Measurements from ENCODE around the gene NMNAT2. TPM values are rescaled to one million over a fixed set of nuclear protein-coding genes. Genes with fewer than 3 reads are reported as not detected.

Gene NMNAT2
- total and polyA plus RNA-seq, 2 of the 4 experiments (the other 2 are of a cell fraction): 0.36 to 2.4 TPM

DNA sequence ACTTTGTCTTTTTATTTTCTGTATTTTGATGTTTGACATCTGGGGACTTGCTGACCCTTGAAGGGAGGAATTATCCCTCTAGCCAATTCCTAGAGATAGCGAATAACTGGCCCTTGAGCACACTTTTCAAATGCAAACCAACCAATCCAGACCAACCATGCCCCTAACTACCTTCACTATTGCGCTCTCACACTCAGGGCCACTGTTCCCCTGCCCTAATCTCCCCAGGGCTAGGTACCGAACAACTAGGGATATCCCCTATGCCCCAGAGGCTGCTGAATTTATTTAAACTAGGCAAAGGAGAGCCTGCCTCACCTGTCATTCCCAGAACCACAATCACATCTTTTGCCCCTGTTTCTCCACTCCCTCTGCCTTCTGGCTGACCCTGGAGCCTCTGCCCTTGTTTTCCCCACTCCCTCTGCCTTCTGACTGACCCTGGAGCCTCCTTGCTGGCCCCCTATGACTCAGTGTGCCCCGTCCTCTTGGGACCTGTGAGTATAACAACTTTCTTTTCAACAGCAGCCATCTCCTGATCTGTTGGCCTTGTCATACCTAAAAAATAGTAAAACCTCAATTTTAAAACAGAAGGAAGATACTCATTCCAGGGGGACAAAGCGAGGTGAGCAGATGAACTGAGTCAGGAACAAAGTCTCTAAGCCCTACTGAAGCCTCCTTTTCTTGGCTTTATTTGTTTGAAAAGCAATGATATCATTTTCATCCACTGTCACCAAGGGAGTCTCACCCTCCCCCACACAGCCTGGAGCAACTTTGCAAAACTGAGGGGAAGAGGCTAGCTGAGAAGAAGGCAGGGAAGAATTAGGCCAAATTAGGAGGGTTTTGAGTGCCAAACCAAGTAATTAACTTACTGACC is 115.5 kb downstream of the NMNAT2 start:
- Histone ChIP-seq H3K18ac (ENCODE audit: low read depth, low read length) (no peak overlapping the region), H3K9me1 (ENCODE audit: insufficient read depth, low read length) (peaks cover 8% of the 10 kb centered on the region), H3K56ac (ENCODE audit: extremely low read depth, insufficient read depth, low read length) (no peak overlapping the region), H2BK120ac (ENCODE audit: low read depth, low read length) (0 out of 2 replicates have a peak overlapping the region, but pooled peaks have one; percentile 16), H2BK5ac (ENCODE audit: low read depth, low read length, poor library complexity, severe bottlenecking) (no peak overlapping the region), H4K5ac (ENCODE audit: low read depth, low read length) (no peak overlapping the region), H4K8ac (ENCODE audit: low read depth in 2 of 2, low read length in 2 of 2) (peak overlapping the region in 1 of 2 experiments; percentile 52; a peak in 1 of 4 replicates), H2BK15ac (ENCODE audit: low read depth, low read length) (0 out of 3 replicates have a peak overlapping the region, but pooled peaks have one; percentile 50), H4K91ac (ENCODE audit: insufficient read depth, low read depth, low read length) (no peak overlapping the region), H3K36me3 (ENCODE audit: control insufficient read depth, insufficient read depth, low read length) (no peaks in the 10 kb centered on the region), H3K9ac (ENCODE audit: low read depth, low read length) (no peak overlapping the region), H3K79me1 (ENCODE audit: low read depth in 1 of 2, low read length in 2 of 2) (no peaks in the 10 kb centered on the region), H3K14ac (replicated peaks; ENCODE audit: low read depth, low read length) (peak overlapping the region; percentile 25; the same call in 1 of the 2 replicates), H2AFZ (replicated peaks; ENCODE audit: low read length, poor library complexity) (peak overlapping the region; percentile 64), H3K9me3 (ENCODE audit: control insufficient read depth, insufficient read depth, low read length) (no peaks in the 10 kb centered on the region), H3K27ac (ENCODE audit: insufficient read depth, low read length) (no peak overlapping the region), H3K4ac (ENCODE audit: low read depth, low read length) (no peak overlapping the region), H2BK20ac (ENCODE audit: low read depth, low read length) (no peak overlapping the region), H2AK5ac (ENCODE audit: low read depth, low read length) (no peak overlapping the region), H3K4me3 (ENCODE audit: insufficient read depth, low read depth, low read length) (no peak overlapping the region), H3K4me2 (ENCODE audit: low read depth, low read length) (no peak overlapping the region), H4K20me1 (ENCODE audit: insufficient read depth, low read length) (no peaks in the 10 kb centered on the region), H2AK9ac (replicated peaks; ENCODE audit: low read depth, low read length, poor library complexity) (no peak overlapping the region), H3K4me1 (ENCODE audit: control insufficient read depth, insufficient read depth, low read length) (0 out of 2 replicates have a peak, but pooled peaks cover 2% of the 10 kb centered on the region), H3K27me3 (ENCODE audit: control insufficient read depth, insufficient read depth, low read length) (no peaks in the 10 kb centered on the region), H3K23ac (ENCODE audit: low read depth, low read length) (no peak overlapping the region; the same call in 1 of the 2 replicates)
- ChIA-PET CTCF (interaction anchor here (0.6 kb wide), 1 partner anchor 211 kb away, joined by 3 read pairs; no protein-coding TSS in a partner anchor), POLR2A (ENCODE audit: unreplicated experiment) (no interaction called here)
- WGBS, 2 experiments (ENCODE audit: extremely low coverage in 2 of 2, insufficient read length in 1 of 2): 92% methylated on average over 2 of the region's 5 CpGs; no CpG with 5 or more reads in 1 of the 2 experiments
- in situ Hi-C loops (cut with MboI; ENCODE audit: low sequenced_read_pairs): no loop called here
- intact Hi-C loops (cut with micrococcal nuclease): no loop called here
- dilution Hi-C loops (cut with HindIII; ENCODE audit: low sequenced_read_pairs, unreplicated experiment): no loop called here
- ATAC-seq (ENCODE audit: low read depth): 0 out of 2 replicates have a peak, but pooled peaks have one; percentile 29
- DNase-seq: no peak
- no TSS peak for BruUV-seq (replicated peaks)
- TF ChIP-seq CEBPB (IDR thresholded peaks at IDR 0.05; ENCODE audit: low read depth, low read length) (no peak), CHD1 (IDR thresholded peaks at IDR 0.05; ENCODE audit: low read depth, low read length) (no peak), MXI1 (IDR thresholded peaks at IDR 0.05; ENCODE audit: borderline replicate concordance, low read depth, low read length) (no peak), MAFK (IDR thresholded peaks at IDR 0.05; ENCODE audit: low read depth, low read length) (no peak), POLR2A (IDR thresholded peaks at IDR 0.05; ENCODE audit: low read depth, low read length) (no peak), RCOR1 (IDR thresholded peaks at IDR 0.05; ENCODE audit: insufficient replicate concordance, low read length) (no peak), RAD21 (IDR thresholded peaks at IDR 0.05; ENCODE audit: low read length) (no peak), SMC3 (IDR thresholded peaks at IDR 0.05; ENCODE audit: low read depth, low read length) (no peak), MAZ (IDR thresholded peaks at IDR 0.05; ENCODE audit: borderline replicate concordance, low read depth, low read length) (no peak), BHLHE40 (IDR thresholded peaks at IDR 0.05; ENCODE audit: low read depth, low read length) (no peak), NFE2L2 (IDR thresholded peaks at IDR 0.05; ENCODE audit: low read depth, low read length) (no peak), RFX5 (IDR thresholded peaks at IDR 0.05; ENCODE audit: low read depth, low read length) (no peak)
- TF ChIP-seq, protein P1, sequence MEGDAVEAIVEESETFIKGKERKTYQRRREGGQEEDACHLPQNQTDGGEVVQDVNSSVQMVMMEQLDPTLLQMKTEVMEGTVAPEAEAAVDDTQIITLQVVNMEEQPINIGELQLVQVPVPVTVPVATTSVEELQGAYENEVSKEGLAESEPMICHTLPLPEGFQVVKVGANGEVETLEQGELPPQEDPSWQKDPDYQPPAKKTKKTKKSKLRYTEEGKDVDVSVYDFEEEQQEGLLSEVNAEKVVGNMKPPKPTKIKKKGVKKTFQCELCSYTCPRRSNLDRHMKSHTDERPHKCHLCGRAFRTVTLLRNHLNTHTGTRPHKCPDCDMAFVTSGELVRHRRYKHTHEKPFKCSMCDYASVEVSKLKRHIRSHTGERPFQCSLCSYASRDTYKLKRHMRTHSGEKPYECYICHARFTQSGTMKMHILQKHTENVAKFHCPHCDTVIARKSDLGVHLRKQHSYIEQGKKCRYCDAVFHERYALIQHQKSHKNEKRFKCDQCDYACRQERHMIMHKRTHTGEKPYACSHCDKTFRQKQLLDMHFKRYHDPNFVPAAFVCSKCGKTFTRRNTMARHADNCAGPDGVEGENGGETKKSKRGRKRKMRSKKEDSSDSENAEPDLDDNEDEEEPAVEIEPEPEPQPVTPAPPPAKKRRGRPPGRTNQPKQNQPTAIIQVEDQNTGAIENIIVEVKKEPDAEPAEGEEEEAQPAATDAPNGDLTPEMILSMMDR (conservative IDR thresholded peaks at IDR 0.05; ENCODE audit: low read depth, low read length): no peak
- TF ChIP-seq, protein P2, sequence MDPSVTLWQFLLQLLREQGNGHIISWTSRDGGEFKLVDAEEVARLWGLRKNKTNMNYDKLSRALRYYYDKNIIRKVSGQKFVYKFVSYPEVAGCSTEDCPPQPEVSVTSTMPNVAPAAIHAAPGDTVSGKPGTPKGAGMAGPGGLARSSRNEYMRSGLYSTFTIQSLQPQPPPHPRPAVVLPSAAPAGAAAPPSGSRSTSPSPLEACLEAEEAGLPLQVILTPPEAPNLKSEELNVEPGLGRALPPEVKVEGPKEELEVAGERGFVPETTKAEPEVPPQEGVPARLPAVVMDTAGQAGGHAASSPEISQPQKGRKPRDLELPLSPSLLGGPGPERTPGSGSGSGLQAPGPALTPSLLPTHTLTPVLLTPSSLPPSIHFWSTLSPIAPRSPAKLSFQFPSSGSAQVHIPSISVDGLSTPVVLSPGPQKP (IDR thresholded peaks at IDR 0.05; ENCODE audit: borderline replicate concordance, low read depth, low read length): no peak

All from IMR-90 (cell line).